Pulmonary artery endothelial cell (primary cell): ENCODE data around the gene F2R. TPM values are rescaled to one million over a fixed set of nuclear protein-coding genes. Genes with fewer than 3 reads are reported as not detected.

Experiments used
- DNase-seq: peaks from one replicate; pipeline ENCODE4 v3.0.0-alpha.2; 2011; ENCODE audit warnings: low read depth, low spot score
- total RNA-seq: library from RNA; depleted of rRNA; stranded (reverse); fragments of >200 nt; gene quantifications from 2 replicates; pipeline ENCODE4 v1.2.3, GENCODE V29; 2014

The F2R gene
- total RNA-seq, 1 donor from 2014 or later = 125 TPM

DNA sequence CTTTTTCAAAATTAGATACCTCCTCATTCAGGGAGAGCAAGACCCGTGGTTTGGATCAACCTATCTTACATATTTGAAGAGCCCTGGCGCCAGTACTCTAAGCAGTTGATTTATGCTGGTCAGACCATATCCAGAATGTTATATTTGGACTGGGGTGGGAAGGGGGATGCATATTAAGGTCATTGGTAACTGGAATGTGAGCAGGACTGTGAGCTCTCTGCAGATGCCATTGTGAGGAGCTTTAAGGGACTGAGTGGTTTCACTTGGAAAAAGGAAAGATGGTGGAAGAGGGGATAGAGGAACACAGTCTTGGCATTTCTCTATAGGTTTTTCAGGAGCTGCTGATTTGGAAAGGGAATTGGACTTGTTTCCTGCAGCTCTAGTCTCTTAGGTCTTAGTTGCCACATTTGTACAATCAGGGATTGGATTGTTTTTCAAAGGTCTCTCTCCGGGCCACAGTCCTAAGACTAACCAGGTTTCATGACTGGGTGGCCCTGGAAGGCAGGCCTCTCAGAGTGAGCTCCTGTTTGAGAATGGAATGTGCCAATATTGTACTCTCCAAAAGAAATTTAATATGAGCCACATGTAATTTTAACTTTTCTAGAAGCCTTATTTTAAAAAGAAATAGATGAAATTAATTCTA lies 25.8 kb upstream of the F2R start:
- no peak for DNase-seq

DNA sequence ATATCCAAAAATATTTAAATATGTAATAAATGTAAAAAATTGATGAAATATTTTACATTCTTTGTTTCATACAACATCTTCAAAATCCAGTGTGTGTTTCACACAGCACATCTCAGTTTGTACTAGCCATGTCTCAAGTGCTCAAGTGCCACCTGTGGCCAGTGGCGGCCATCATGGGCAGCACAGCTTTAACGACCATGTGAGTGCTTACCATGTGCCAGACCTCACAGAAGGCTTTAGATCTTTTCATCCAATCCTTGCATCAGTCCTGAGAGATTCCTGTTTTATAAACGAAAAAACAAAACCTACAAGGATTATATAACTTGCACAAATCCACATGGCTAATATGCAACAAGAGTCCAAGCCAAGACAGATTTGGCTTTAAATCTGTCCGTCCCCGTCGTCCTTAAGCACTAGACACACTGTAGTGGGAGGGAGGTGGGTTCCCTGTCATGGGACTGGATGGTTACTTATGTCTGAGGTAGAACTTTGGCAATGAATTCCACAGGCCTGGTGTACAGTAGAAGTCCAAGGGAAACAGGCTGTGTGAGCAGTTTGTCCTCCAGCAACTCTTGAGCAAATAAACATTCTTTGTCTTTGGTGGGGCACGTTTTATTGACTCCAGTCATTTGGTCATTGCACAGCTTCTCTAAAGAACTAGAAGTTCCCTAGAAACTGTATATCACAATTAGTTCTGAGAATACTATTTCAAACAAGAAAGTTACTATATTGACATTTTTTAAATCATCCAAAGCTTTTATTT lies 25.0 kb upstream of the F2R start:
- DNase-seq = peak; percentile 37

DNA sequence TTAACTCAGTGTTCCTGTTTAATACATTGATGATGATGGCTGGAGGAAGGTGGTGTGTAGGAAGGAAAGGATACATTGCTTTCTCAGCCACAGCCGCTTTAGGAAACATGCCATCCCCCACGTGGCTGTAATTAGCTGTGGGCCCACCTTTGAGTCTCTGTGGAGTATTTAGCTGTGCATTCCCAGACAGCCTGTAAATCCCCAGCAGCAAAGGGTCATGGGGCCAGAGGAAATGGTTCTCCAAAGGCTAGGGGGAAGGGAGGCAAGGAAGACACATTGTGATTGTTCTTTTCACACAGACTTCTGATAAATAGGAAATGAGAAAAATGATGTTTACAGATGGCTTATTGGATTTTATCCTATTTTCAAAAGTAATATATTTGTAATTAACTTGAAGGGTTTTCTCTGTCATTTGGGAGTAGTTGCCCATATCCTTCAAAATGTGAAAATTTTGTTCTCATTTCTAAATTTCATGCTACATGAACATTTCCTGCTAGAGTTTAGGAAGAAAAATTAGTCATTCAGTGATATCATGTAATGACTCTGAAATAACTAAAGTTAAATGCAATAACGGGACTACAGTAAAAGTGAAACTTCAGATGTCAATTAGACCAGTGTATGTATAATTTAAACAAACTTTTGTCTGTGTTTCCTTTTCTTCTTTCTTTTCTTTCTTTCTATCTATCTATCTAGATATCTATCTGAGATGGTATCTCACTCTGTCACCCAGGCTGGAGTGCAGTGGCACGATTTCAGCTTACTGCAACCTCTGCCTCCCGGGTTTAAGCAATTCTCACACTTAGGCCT lies 24.3 kb upstream of the F2R start:
- DNase-seq = peak; percentile 93

DNA sequence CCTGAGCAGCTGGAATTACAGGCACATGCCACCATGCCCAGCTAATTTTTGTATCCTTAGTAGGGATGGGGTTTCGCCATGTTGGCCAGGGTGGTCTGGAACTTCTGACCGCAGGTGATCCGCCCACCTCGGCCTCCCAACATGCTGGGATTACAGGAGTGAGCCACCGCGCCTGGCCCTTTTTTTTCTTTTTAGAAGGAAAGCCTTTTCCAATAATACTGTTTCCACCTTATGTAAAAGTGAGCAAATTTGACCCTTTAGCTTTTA lies 23.7 kb upstream of the F2R start:
- no peak for DNase-seq

DNA sequence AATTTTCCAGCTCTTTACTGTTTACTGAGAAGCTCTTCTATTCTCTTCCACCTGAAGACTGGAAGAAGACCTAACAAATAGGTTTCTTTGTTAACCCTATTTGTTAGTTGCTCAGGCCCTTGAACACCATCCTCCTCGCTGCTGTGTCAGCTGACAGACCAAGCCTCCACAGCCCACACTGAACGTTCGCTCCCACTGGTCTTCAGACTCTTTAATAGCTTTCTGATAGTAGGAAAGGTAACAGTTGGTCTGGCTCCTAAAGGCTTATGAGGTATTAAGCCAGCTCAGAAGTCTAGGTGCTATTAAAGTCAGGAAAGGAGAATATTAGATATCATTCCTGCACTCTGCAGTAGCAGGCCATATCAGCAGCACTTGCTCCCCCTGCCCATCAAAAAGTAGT lies 23.3 kb upstream of the F2R start:
- DNase-seq = no peak

DNA sequence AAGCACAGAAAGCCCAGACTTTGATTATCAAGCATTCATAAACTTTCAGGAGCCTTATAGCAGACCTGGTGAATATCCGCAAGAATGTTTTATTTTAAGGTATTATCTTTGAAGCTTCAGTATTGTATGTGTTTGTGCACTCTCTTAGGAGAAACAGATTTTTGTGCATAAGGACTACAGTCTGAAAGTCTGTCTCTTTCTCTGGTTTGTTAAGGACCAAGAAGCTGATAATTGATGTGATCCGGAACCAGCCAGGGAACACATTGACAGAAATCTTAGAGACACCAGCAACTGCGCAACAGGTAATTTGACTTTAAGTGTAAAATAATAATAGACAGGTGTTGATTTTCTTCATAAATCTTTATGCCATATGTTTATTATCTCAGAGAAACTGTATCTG lies 22.8 kb upstream of the F2R start:
- no peak for DNase-seq

DNA sequence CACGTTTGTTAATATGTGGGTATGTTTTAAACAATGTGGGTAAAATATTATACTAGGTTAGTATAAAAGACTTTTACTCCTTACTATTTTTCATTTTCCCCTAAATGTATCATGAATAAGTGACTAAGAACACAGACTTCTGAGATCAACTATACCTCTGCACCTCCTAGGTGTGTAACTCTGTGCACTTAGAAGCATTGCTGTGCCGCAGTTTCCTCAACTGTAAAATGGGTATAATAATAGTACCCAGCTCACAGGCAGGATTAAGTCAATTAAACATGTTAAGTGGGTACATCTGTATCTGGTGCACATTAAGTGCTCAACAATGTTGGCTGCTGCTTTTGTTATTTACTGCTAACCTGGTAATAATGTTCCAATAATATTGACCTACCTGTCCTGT lies 21.6 kb upstream of the F2R start:
- DNase-seq = no peak

DNA sequence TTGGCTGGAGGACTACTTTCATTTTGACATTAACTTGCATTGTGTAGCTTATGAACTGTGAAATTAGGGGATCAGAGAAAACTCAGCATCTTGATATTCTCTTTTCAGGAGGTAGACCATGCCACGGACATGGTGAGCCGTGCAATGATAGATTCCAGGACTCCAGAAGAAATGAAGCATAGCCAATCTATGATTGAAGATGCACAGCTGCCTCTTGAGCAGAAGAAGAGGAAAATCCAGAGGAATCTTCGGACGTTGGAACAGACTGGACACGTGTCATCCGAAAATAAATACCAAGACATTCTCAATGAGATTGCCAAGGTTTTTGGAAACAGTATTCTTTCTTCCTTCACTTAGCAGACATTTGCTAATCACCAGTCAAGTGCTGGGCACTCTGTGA lies 20.6 kb upstream of the F2R start:
- DNase-seq = no peak

DNA sequence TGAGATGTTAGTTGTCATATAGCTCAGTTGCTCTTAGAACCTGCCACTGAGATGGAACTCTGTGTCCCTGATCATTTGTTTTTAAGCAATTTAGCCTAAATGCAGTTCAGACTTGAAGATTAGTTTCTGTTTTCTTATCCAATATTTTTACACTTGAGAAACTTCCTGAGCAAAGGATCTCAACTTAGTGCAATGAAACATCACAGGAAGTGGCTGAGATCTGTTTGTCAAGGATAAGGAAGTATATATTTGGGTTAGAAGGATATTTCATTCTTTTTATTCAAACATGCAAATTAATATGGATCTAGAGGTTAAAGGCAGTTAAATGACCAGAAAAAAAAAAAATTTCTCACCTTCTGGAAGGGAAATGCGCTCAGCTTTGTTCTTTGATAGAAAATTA lies 19.7 kb upstream of the F2R start:
- DNase-seq = peak; percentile 78

DNA sequence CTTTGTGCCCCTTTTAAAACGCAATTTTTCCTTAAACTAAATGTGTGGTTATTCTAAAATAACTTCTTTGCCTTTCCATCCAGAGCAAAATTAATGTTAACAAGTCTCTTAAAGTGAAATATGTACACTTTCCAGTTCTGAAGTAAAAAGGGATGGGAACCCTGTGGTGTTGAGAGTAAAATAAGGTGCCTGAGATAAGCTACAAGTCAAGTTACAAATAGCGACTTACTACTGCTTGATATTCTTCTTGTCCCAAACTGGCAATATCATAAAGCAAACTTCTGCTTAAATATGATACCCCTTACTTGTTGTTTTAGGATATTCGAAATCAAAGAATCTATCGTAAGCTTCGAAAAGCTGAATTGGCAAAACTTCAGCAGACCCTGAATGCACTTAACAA lies 18.3 kb upstream of the F2R start:
- no peak for DNase-seq

DNA sequence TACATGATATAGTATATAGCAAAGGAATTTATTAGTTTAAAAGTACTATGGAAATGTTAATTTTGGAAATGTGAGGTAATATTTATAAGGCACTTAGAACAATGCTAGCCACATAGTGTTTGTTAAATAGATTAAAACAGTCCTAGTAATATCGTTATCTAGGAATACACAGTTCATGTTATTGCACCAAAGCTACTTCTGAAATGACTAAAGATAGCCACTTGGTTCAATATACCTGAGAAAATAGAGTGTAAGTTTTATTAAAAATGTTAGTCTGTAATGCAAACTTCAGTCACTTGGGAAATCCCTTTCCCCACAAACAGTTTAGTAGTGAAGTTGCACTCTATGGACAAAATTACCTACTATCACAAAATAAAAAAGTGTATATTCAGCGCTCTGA lies 15.4 kb upstream of the F2R start:
- DNase-seq = no peak

DNA sequence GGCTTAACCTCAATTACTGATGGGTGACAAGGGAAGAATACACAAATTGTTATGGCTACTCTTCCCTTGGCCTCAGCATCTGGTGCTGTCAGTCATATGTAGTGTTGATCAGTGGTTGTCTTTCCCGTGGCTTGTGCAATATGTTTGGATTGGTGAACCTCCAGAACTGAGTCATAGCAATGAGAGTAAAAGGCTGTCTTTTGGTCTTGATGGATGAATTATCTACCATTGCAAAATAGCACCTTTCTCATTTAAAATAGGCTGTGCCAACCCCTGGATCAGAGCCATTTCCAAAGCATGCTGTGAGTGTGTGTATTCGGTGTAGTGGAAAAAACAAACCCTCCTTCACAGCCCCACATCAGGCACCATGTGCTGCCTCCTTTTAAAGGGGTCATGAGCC lies 14.6 kb upstream of the F2R start:
- DNase-seq = no peak

DNA sequence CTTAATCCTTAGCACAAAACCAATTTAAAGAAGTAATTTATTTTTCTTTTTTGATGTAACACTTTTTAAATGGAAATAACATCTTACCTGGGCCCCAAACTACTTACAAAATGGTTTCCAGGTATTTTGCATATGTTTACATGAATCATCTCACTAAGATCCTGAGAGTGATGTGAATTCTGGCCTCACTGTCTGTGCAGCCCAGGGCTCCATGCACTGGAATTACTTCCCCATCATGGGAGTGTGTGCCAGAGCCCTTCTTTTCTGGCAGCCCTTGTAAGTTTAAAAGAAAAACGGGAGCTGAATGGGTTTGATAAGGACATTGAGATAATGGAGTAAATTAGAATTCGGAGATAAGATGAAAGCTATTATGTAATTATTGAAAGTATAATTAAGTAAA lies 12.2 kb upstream of the F2R start:
- DNase-seq = no peak

DNA sequence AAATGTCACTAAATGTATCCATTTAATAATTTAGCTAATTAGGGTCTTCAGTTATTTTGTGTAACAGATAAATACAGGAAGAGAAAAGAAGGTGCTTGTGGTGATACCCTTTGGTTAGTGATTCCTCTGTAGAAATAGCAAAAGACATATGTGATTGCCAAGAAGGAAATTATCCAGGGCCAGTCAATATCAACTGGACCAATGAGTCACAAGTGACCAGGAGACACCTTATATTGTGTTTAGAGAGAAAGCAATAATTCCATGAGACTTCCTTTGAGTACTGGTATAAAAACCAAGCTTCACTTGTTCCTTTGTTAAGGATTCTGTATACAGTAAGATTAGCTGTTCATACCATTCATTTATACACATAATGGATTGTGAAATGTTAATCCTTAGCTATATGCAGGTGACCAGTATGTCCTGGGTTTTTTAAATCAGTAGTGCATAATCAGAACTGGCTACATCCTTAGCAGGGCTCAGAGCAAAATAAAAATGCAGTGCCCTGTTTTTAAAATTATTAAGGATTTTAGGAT lies 11.7 kb upstream of the F2R start:
- DNase-seq = no peak

DNA sequence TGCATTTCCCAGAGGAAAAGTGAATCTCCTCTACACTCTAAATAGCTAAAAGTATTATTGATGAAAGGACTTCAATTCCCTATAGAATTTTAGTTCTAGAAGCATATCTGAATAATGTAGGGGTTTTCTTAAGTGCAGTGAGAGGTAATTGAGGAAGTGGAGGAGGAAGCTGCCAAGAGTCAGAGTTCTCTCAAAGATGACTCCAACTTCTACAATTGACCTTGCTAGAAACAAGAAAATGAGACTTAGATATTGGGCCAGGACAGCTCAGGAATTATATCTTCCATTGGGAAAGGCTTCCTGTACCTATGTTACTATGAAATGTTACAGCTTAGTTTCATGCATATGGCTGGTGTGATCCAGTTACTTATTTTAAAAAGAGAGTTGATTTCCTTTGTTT lies 10.4 kb upstream of the F2R start:
- no peak for DNase-seq

DNA sequence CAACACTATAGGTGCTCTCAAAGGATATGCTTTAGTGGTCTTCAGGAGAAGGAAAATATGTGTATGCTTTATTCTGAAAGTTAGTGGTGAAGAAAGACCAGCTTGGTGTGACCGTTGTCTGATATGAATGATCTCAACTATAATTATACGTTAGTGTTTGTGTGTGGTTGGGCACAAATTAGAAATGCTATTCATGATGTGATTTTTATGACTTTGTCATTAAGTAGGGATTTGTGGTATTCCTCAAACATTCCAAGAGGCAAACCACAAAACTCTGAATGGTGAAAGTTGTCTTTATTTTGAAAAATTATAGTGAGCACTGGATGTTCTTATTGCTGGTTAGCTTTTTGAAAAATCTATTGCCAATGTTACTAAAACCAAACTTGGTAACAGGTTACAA lies 6.2 kb upstream of the F2R start:
- no peak for DNase-seq

DNA sequence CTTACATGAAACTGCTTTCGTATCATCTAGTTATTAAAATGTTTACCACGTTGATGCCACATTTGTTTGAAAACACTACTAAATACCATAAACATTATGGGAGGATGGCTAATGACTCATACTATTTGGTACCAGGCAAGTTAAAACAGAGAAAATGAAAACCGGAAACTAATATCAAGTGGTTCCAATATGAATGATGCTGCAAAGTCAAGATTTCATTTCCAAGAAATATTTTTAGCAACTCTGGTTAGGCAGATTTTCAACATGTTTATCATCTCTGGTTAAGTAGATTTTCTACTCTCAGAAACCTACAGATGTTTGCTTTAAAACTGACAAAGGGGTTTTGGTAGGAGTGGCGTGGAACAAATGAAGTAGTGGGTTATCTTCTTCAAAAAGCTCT lies 4.9 kb upstream of the F2R start:
- no peak for DNase-seq

DNA sequence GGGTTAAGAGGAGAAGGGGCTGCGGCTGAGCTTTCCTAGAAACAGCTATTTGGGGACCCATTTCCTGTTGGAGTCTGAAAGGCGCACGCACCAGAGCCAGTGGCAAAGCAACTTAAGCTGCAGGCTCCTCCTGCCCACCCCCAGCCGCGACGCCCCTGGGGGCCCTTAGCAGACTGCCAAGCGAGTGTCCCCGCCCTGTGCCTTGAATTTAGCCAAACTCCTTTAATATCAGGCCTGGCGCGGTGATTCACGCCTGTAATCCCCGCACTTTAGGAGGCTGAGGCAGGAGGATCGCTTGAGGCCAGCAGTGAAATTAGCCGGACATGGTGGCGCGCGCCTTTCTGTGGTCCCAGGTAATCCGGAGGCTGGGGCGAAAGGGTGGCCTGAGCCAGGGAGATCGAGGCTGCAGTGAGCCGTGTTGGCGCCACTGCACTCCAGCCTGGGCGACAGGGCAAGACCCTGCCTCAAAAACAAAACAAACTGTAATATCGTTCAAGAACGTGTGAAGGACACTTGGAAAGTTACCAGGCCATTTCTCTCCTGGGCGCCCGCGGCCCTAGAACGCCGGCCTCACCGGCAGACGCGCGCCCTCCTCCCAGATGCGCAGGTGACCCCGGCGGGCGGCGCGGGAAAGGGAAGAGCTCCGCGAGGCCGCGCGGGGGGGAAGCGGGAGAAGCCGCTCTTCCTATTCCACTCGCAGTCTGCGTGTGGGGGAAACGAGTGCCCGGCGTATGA lies 1.0 kb upstream of the F2R start:
- no peak for DNase-seq

DNA sequence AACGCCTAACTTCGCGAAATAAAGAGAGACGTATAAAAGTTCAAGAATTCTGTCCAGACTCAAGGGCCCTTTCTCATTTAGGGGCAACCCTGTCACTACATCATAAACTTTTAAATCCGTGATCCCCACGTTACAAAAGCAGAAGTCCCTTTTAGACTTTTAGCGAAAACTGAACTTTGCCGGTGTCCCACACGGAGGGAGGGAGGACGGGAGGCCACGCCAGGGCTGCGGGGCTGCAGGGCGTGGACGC lies 515 bp upstream of the F2R start:
- DNase-seq = no peak

DNA sequence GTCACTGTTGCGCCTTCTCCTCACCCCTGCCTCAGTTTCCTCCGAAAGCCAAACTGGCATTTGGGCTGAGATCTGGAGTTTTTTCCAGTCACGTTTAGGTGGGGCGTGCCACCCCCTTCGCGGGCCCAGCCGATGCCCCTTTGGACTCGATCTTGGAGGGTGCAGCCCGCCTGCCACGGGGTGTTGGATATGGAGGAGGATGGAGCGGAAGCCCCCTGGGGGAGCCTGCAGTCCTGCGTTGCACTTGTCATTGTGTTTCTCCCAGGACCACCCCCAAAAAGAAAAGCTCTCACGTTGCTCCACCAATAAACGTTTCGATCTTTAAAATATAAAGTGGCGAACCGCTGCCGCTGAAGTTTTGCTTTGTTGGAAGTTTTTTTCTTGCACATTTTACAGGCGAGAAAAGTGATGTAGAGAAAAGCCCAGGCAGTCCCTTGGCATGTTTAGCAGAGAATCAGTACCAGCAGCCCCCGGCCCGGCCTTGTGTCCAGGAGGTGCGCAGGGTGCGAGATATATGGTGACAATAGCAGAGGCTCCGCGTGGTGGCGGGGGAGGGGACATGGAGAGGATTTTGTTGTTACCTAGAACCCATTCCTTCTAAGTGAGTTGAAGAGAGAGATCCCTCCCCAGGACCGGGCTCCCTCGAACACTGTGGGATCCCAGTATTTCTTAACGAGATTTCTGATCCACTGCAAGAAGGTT lies 681 bp downstream of the F2R start:
- no peak for DNase-seq

DNA sequence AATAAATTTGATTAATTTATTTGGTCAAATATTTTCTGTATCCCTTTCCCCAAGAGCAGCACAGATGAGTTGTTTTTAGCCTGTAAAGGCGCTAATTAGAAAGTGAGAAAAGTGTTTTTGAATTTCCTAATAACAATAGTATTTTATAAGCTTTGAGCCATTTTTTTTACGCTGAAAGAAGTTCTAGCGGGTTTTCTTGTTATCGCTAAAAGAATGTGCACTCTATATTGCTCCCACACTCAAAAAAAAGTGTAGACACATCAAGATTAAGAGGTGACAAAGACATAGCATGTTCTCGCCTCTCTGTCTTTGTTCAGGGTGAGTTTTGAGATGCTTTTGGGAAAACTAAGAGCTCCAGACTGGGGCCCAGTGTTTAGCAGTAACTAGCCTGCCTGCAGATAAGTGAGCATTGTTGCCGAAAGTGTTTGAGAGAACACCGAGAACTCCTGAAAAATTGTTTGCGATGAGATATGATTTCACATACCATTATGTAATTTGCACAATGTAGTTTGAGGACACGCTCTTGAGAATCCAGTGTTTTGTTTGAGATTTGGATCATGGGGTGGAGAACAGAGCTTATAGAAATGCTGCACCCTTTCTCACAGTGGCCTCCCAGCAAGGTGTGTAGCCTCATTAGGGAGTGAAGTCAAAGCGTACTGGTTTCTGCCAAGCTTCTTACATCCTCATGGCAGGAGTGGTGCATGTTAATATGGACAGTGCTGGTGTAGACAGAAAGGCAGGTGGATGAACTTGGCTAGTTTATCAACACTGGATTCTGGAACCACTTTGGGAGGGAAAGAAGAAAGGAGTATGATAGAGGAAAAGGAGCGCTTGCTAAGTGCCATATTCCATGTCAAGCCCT lies 1.5 kb downstream of the F2R start:
- DNase-seq = no peak
